GM12878 (cell line): ENCODE measurements around the gene PRRX2. TPM values are rescaled to one million over a fixed set of nuclear protein-coding genes. Genes with fewer than 3 reads are reported as not detected.

Source experiments
- BHLHE40 ChIP-seq, 2 experiments: fragments of 450-650 bp in 1 of 2; IDR thresholded peaks; 2 replicates each; pipeline ENCODE4 v1.6.1; 2011 to 2017; ENCODE audit warnings: low read depth in 2 of 2, borderline replicate concordance in 1 of 2, improper control_type of control experiment in 1 of 2, low read length in 1 of 2, mild to moderate bottlenecking in 1 of 2
- EZH2 ChIP-seq: IDR thresholded peaks from 2 replicates; pipeline ENCODE4 v1.6.1; 2012; ENCODE audit warnings: low read depth, mild to moderate bottlenecking, control low read depth, inconsistent platforms, low read length, borderline replicate concordance; ENCODE audit not compliant: control insufficient read depth
- RAD21 ChIP-seq: IDR thresholded peaks from 2 replicates; pipeline ENCODE4 v1.6.1; 2011; ENCODE audit warnings: mild to moderate bottlenecking, low read depth, low read length, moderate library complexity; ENCODE audit not compliant: insufficient read depth
- SMAD5 ChIP-seq: IDR thresholded peaks from 2 replicates; pipeline ENCODE4 v1.6.1; 2016; ENCODE audit warnings: antibody characterized with exemption, low read depth
- SUPT20H ChIP-seq: IDR thresholded peaks from 2 replicates; pipeline ENCODE4 v1.6.1; 2011; ENCODE audit warnings: low read depth, mild to moderate bottlenecking, low read length, moderate library complexity, borderline replicate concordance; ENCODE audit not compliant: control insufficient read depth
- YY1 ChIP-seq: IDR thresholded peaks from 2 replicates; pipeline ENCODE4 v1.6.1; 2011; ENCODE audit warnings: low read depth, mild to moderate bottlenecking, low read length
- polyA plus RNA-seq, 11 experiments: library from polyadenylated mRNA; depleted of rRNA in 4 of 11; unstranded in 6 of 11; stranded (reverse) in 5 of 11; fragments of >200 nt; fragmentation: Nextera tagmentation in 4 of 11; fragmentation: Illumina TruSeq in 1 of 11; extraction: Ambion mirVana in 4 of 11; extraction: Trizol in 1 of 11; gene quantifications; 1 replicate in 1 of 11; 2 replicates in 10 of 11; pipeline versions ENCODE4 v1.2.1 to v1.2.3, GENCODE V29; 2011 to 2016; ENCODE audit warnings: inconsistent platforms in 2 of 11, missing spikeins in 2 of 11, low read depth in 1 of 11
- total RNA-seq, 4 experiments: library from RNA; depleted of rRNA in 3 of 4; stranded (reverse); fragments of >200 nt in 3 of 4; fragmentation: Illumina TruSeq in 1 of 4; extraction: Trizol in 1 of 4; gene quantifications; 2 replicates each; pipeline versions ENCODE4 v1.2.1 to v1.2.3, GENCODE V29; 2013 to 2021
- TF ChIP-seq, protein P1 (sequence below): fragments of 450-650 bp; formaldehyde crosslinking; IDR thresholded peaks from 2 replicates; pipeline ENCODE4 v1.4.0; 2022; ENCODE audit warnings: mild to moderate bottlenecking, moderate library complexity
- TF ChIP-seq, protein P2 (sequence below): IDR thresholded peaks from 2 replicates; pipeline ENCODE4 v1.6.1; 2011; ENCODE audit warnings: borderline replicate concordance, low read depth, mild to moderate bottlenecking, moderate library complexity, low read length; ENCODE audit not compliant: insufficient read depth, poor library complexity, severe bottlenecking
- TF ChIP-seq, protein P3 (sequence below): fragments of 450-650 bp; formaldehyde crosslinking; IDR thresholded peaks from 2 replicates; pipeline ENCODE4 v1.4.0; 2020; ENCODE audit warnings: mild to moderate bottlenecking, moderate library complexity

Gene PRRX2
- total and polyA plus RNA-seq, 10 of the 15 experiments (the other 5 are each of a cell fraction or from before 2014, with no cell fraction given) = not detected

- TF ChIP-seq, protein P1, sequence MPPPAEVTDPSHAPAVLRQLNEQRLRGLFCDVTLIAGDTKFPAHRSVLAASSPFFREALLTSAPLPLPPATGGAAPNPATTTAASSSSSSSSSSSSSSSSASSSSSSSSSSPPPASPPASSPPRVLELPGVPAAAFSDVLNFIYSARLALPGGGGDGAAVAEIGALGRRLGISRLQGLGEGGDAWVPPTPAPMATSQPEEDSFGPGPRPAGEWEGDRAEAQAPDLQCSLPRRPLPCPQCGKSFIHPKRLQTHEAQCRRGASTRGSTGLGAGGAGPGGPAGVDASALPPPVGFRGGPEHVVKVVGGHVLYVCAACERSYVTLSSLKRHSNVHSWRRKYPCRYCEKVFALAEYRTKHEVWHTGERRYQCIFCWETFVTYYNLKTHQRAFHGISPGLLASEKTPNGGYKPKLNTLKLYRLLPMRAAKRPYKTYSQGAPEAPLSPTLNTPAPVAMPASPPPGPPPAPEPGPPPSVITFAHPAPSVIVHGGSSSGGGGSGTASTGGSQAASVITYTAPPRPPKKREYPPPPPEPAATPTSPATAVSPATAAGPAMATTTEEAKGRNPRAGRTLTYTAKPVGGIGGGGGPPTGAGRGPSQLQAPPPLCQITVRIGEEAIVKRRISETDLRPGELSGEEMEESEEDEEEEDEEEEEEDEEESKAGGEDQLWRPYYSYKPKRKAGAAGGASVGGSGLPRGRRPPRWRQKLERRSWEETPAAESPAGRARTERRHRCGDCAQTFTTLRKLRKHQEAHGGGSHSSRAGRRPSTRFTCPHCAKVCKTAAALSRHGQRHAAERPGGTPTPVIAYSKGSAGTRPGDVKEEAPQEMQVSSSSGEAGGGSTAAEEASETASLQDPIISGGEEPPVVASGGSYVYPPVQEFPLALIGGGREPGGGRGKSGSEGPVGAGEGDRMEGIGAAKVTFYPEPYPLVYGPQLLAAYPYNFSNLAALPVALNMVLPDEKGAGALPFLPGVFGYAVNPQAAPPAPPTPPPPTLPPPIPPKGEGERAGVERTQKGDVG (CRISPR knock-in tag) = no peak
- TF ChIP-seq RAD21 = peak; percentile 69
- TF ChIP-seq, protein P2, sequence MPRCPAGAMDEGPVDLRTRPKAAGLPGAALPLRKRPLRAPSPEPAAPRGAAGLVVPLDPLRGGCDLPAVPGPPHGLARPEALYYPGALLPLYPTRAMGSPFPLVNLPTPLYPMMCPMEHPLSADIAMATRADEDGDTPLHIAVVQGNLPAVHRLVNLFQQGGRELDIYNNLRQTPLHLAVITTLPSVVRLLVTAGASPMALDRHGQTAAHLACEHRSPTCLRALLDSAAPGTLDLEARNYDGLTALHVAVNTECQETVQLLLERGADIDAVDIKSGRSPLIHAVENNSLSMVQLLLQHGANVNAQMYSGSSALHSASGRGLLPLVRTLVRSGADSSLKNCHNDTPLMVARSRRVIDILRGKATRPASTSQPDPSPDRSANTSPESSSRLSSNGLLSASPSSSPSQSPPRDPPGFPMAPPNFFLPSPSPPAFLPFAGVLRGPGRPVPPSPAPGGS = no peak
- TF ChIP-seq EZH2 = no peak
- peak; percentile 4 to 40; a peak in 1 of 4 replicates for TF ChIP-seq BHLHE40 (IDR thresholded peaks at IDR 0.05; ENCODE audit: borderline replicate concordance in 1 of 2, low read depth in 2 of 2, low read length in 1 of 2)
- TF ChIP-seq SMAD5 = no peak
- no peak for TF ChIP-seq SUPT20H
- TF ChIP-seq, protein P3, sequence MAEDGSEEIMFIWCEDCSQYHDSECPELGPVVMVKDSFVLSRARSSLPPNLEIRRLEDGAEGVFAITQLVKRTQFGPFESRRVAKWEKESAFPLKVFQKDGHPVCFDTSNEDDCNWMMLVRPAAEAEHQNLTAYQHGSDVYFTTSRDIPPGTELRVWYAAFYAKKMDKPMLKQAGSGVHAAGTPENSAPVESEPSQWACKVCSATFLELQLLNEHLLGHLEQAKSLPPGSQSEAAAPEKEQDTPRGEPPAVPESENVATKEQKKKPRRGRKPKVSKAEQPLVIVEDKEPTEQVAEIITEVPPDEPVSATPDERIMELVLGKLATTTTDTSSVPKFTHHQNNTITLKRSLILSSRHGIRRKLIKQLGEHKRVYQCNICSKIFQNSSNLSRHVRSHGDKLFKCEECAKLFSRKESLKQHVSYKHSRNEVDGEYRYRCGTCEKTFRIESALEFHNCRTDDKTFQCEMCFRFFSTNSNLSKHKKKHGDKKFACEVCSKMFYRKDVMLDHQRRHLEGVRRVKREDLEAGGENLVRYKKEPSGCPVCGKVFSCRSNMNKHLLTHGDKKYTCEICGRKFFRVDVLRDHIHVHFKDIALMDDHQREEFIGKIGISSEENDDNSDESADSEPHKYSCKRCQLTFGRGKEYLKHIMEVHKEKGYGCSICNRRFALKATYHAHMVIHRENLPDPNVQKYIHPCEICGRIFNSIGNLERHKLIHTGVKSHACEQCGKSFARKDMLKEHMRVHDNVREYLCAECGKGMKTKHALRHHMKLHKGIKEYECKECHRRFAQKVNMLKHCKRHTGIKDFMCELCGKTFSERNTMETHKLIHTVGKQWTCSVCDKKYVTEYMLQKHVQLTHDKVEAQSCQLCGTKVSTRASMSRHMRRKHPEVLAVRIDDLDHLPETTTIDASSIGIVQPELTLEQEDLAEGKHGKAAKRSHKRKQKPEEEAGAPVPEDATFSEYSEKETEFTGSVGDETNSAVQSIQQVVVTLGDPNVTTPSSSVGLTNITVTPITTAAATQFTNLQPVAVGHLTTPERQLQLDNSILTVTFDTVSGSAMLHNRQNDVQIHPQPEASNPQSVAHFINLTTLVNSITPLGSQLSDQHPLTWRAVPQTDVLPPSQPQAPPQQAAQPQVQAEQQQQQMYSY (CRISPR knock-in tag) = no peak
- TF ChIP-seq YY1 = peak; percentile 69; the same call in 1 of the 2 replicates
Measured at GRCh38 chr9:129737479-129738274, 72.2 kb downstream of the PRRX2 start (continued).
